ENCODE results near the gene PJA1. TPM values are rescaled to one million over a fixed set of nuclear protein-coding genes. Genes with fewer than 3 reads are reported as not detected.

Gene PJA1
- polyA plus RNA-seq, 1 donor: 36.9 TPM

DNA sequence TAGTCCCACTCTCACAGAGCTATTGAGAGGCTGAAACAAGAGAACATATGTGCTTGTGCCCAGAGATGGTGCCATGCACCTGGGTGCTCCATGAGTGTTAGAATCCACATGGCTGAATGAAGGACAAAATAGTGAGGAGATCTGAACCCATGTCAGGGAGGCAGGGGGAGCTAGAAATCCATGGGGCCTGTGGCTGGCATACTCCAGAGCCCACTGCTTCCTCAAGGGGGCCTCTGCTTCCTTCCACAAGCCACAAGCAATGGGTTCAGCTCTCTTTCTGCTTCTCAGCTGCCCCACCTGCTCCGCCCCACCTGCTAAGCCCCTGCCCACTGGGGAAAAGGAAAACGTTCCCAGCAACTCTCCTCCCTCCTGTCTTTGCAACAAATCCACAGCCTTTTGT is 46.1 kb downstream of the PJA1 start:
- WGBS (ENCODE audit: insufficient coverage, low lambda C conversion rate): no CpG with 5 or more reads among the region's 2 CpGs
- no peaks in the 10 kb centered on the region for H3K9me3 ChIP-seq (ENCODE audit: control insufficient read depth, low read depth, low read length)
- no peaks in the 10 kb centered on the region for H3K4me1 ChIP-seq (ENCODE audit: control insufficient read depth, insufficient read depth, low read length)

DNA sequence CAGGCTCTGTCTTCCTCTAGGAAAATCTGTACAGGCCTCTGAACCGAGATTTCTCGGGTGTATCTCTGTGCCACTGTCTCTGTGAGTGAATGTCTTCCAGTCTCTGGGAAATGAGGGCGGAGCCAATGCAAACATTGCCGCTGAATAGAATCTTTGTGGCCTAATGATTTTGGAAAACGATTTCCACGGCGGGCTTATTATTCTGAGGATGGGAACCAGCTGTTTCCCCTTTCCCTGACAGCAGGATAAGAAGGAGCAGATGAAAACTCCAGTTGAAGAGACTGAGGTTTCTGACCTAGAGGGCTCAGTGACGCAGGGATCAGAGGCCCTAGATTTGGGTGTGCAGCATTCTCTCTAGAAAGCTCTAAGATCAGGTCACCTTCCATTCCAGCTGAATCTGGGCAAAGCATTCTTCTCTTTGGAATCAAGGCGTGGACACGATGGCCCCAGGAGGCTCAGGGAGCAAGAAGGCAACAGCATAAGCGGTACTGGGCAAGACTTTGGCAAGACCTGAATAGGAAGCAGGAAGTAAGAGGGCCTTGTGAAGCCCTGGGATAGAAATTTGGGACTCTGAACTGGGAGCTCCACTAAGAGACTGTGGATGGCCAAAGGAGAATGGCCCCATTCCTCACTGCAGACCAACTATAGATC is 47.3 kb downstream of the PJA1 start:
- WGBS (ENCODE audit: insufficient coverage, low lambda C conversion rate): no CpG with 5 or more reads among the region's 11 CpGs
- H3K36me3 ChIP-seq (ENCODE audit: control insufficient read depth, insufficient read depth, low read length): no peaks in the 10 kb centered on the region
- H3K9me3 ChIP-seq (ENCODE audit: control insufficient read depth, low read depth, low read length): no peaks in the 10 kb centered on the region
- no peak overlapping the region for H3K4me3 ChIP-seq (ENCODE audit: low read length)
- no peak overlapping the region for H3K27ac ChIP-seq (ENCODE audit: low read length)
- H3K27me3 ChIP-seq (ENCODE audit: control insufficient read depth, insufficient read depth, low read length): no peaks in the 10 kb centered on the region
- no peaks in the 10 kb centered on the region for H3K4me1 ChIP-seq (ENCODE audit: control insufficient read depth, insufficient read depth, low read length)
- no peak for DNase-seq

More for the DNA sequence above, 46.1 kb downstream of the PJA1 start:
- no peak for DNase-seq
- H3K4me3 ChIP-seq (ENCODE audit: low read length): no peak overlapping the region
- no peaks in the 10 kb centered on the region for H3K27me3 ChIP-seq (ENCODE audit: control insufficient read depth, insufficient read depth, low read length)
- H3K27ac ChIP-seq (ENCODE audit: low read length): no peak overlapping the region
- H3K36me3 ChIP-seq (ENCODE audit: control insufficient read depth, insufficient read depth, low read length): no peaks in the 10 kb centered on the region

DNA sequence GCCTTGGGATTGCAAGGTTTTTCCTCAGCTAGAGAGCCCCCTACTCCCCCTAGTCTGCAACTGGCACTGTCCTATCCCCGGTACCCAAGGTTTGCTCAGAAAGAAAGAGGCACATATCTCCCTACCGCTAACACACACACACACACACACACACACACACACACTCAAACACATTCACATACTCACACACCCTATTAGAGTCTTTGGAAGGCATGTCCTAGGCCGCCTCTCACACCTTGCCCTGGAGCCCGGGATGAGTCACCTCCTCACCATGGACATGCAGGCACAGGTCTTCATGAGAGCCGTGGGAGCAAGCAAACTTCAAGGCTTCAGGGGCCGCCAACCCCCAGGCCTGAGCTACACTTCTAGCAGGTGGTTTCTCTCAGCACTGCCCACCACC is 49.2 kb downstream of the PJA1 start:
- no peaks in the 10 kb centered on the region for H3K36me3 ChIP-seq (ENCODE audit: control insufficient read depth, insufficient read depth, low read length)
- no peak overlapping the region for H3K4me3 ChIP-seq (ENCODE audit: low read length)
- no peaks in the 10 kb centered on the region for H3K9me3 ChIP-seq (ENCODE audit: control insufficient read depth, low read depth, low read length)
- H3K27ac ChIP-seq (ENCODE audit: low read length): no peak overlapping the region
- peak in 1 of 2 donors; percentile 51 for DNase-seq
- WGBS (ENCODE audit: insufficient coverage, low lambda C conversion rate): no CpG with 5 or more reads among the region's 6 CpGs
- H3K27me3 ChIP-seq (ENCODE audit: control insufficient read depth, insufficient read depth, low read length): no peaks in the 10 kb centered on the region
- no peaks in the 10 kb centered on the region for H3K4me1 ChIP-seq (ENCODE audit: control insufficient read depth, insufficient read depth, low read length)

DNA sequence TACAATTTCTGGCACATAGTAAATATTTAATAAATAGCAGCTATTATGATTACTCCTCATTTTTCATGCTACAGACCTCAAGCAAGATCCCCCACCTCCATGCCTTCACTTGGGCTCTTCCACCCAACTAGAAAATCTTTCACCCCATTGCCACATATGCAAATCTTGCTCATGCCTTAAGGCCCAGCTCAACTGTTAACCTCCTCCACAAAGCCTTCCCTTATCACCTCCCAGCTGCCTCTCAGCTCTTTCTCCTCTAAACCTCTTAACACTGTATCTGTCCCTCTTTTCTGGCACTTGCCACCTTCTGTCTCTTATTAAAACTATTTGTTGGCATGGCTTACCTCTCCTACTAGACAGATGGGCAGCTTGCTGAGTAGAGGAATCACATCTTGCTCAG is 51.5 kb downstream of the PJA1 start:
- H3K9me3 ChIP-seq (ENCODE audit: control insufficient read depth, low read depth, low read length): no peaks in the 10 kb centered on the region
- H3K36me3 ChIP-seq (ENCODE audit: control insufficient read depth, insufficient read depth, low read length): no peaks in the 10 kb centered on the region
- H3K4me1 ChIP-seq (ENCODE audit: control insufficient read depth, insufficient read depth, low read length): peaks cover 13% of the 10 kb centered on the region
- no peak overlapping the region for H3K27ac ChIP-seq (ENCODE audit: low read length)
- H3K27me3 ChIP-seq (ENCODE audit: control insufficient read depth, insufficient read depth, low read length): no peaks in the 10 kb centered on the region
- DNase-seq: no peak
- H3K4me3 ChIP-seq (ENCODE audit: low read length): no peak overlapping the region

All from large intestine (tissue), 3 donors.